HG02852 (cell line): ENCODE data around the gene FLAD1.

Experiments used
- ATAC-seq: cut with Tn5 transposase; IDR thresholded peaks from one replicate; pipeline ENCODE4 v1.9.1; 2021; ENCODE audit warnings: mild to moderate bottlenecking, moderate library complexity; ENCODE audit not compliant: unreplicated experiment

Gene FLAD1

GRCh38 chr1:155014709-155015508 lies 31.8 kb downstream of the FLAD1 start:
- ATAC-seq: no peak

GRCh38 chr1:155015527-155016230 lies 32.5 kb downstream of the FLAD1 start:
- ATAC-seq: no peak

DNA sequence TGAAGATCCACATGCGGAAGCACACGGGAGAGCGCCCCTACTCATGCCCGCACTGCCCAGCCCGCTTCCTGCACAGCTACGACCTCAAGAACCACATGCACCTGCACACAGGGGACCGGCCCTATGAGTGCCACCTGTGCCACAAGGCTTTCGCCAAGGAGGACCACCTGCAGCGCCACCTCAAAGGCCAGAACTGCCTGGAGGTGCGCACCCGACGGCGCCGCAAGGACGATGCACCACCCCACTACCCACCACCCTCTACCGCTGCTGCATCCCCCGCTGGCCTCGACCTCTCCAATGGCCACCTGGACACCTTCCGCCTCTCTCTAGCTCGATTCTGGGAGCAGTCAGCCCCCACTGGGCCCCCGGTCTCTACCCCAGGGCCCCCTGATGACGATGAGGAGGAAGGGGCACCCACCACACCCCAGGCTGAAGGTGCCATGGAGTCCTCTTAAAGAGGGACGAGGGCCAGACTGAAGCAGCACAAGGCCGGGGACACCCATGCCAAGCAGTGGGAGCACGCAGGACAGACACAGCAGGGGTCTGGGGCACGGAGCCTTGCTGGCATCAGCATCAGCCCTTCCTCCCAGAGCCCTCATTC lies 33.2 kb downstream of the FLAD1 start:
- no peak for ATAC-seq

- peak; percentile 70 for ATAC-seq
Measured at GRCh38 chr1:155017041-155017945, 34.1 kb downstream of the FLAD1 start.

GRCh38 chr1:155017946-155018316 lies 34.8 kb downstream of the FLAD1 start:
- peak; percentile 20 for ATAC-seq

DNA sequence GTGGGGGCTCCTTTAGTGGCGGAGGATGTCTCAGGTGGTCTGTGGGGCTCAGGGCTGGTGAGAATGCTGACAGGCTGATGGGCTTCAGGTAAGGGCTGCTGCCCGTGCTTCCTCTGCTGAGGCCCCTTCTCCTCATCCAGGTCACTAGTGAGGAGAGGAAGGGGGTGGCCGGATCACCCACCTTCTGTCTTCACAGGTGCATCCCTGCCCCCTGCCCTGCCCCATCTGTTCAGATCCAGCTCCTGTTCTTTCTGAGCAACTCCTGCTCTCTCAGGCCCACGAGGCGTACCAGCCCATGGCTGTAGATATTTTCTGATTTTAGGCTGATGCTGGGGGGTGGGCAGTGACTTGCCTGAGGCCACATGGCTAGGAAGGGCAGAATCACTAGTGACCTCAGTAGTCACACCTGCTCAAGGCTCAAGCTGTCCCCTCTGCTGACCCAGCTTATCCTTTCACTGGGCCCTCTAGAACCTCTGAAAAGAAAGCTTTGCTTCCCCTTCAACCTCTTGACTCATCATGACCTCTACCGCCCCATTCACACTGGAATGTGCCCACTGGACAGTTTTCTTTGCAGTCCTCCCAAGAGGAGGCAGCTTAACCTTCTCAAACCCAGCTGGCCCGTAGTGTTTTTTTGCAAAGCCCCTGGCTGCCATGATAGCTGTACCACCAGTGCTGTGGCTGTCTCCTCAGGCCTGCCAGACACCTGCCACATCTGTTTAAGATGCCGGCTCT lies 35.6 kb downstream of the FLAD1 start:
- ATAC-seq: no peak

DNA sequence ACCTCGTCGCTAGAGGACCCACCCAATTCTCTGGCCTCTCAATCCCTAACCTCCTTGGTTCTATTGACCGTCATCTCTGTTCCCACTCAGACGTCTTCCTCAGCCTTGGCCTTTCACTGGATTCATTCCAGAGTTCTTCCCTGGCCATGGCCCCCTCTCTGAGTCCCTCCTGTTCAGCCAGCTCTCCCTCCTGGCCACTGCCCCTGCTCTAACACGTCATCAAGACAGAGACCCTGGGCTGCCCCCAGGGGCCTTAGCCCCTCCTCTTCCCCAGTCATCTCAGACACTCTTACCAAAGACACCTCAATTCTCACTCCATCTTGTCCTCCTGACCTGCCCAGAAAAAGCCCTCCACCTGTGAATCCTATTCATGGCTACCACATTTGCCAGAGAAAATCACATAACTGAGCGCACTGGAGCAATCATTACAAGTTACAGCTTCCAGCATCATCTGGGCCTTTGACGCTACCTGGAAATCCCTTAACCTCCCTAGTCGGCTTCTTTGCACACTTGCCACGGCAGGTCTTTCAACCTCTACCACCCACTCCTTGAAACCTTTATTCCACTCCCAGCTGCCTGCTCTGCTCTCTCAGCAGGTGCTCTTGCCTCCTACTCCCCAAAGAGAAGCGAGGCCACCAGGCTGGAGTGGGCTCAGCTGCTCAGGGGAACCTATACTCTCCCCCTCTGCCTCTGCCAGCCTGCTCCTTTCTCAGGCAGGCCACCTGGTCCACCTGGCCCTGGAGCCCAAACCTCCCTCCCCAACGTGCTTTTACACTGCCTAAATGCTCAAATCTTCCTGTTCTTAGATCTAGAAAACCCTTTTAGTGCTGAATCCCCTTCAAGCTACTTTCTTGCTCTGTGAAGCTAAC lies 36.5 kb downstream of the FLAD1 start:
- ATAC-seq: no peak

DNA sequence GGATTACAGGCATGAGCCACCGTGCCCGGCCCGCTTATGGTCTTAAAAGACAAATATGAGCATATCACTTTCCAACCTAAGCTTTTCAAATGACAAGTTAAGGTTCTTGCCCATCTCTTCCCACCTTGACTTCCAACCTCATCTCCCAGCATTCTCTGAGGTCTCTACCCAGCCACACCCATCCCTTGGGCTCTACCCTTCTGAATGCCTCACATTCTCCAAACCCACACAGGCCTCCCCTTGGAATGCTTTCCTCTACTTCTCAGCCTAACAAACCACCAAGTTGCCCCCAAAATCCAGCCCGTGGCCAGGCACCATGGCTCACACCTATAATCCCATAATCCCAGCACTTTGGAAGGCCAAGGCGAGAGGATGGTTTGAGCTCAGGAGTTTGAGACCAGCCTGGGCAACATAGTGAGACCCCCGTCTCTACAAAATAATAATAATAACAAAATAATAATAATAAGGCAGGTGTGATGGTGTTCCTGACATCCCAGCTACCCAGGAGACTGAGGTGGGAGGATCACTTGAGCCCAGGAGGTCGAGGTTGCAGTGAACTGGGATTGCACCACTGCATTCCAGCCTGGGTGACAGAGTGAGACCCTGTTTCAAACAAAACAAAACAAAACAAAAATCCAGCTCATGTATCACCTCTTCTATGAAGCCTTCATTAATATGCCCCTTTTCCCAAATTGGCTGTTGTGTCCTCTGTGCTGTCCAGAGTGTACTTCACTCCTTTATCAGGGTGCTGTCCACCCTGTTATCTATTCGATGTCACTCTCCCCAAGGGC lies 39.2 kb downstream of the FLAD1 start:
- no peak for ATAC-seq

- ATAC-seq: no peak
Measured at GRCh38 chr1:155022927-155023236, 39.7 kb downstream of the FLAD1 start.

GRCh38 chr1:155023627-155024026 lies 40.5 kb downstream of the FLAD1 start:
- ATAC-seq: no peak

DNA sequence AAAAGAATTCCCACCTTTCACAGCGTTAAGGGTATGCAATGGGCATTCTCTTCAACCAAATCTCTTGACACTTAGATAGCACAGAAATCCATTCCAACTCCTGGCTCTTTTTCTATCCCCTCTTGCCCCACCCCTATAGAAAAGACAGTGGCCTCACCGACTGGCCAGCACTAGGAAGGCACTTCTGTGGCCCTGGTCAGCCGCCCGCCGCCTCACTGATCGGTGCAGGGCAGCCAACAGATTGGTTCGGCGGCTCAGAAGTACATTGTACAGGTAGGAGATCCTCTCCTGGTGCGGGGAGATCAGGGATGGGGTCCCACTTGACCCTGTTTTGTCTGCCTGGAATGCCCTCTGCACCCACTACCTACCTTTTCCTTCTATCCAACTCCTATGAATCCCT lies 41.2 kb downstream of the FLAD1 start:
- ATAC-seq: no peak

DNA sequence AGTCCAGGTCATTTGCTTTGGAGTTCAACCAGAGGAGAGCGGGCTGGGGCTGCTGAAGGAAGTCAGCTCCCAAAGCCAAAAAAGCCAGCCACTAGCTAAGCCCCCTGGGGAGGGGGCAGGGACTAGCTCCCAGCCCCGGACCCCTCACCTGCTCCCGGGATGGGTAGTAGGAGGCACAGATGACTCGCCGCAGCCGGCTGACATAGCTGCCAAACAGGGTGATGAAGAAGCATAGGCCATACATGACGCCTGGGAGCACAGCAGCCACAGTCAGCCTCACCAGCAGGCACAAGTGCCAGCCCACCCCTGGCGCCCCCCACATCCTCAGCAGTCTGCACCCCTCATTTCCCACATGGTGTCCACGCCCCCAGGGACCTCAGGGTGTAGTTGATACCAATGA lies 43.0 kb downstream of the FLAD1 start:
- ATAC-seq: no peak

DNA sequence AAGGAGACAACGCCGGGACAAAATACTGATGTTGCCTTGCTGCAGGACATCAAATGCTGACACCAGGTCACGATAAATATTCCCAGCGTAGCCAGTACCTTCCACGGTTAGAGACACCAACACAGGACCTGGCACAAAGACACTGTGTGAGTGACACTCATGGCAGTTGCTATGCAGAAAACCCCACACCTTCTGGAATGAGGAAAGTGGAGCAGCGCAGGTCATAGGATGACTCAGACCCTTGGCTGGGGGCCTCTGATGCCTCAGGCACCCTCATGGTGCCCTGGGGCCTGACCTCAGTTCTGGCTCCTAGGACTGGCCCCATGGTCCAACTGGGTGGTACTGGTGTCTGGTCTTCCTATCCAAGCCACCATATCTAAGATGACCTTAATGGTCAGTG lies 43.4 kb downstream of the FLAD1 start:
- ATAC-seq: no peak

GRCh38 chr1:155029513-155030242 lies 46.5 kb downstream of the FLAD1 start:
- ATAC-seq: no peak

- no peak for ATAC-seq
Measured at GRCh38 chr1:155030243-155030795, 47.2 kb downstream of the FLAD1 start.

DNA sequence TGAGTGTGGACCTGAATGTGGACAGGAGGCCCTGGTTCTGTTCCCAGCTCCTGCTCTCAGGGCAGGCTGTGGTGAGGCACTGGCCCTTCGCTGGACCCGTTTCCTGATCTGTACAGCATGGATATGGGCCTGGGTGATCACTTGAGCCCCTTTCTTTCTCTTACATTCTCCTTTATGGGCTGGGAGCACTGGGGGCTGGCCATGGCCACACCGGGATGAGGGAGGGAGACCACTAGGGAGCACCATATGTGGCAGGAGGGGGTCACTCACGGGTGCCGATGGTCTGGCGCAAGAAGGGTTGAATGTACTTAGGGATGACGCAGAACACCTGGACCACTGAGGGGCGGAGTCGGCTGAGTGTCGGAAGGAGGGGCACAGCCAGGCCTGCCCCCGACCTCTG lies 47.8 kb downstream of the FLAD1 start:
- no peak for ATAC-seq

GRCh38 chr1:155032886-155033285 lies 49.7 kb downstream of the FLAD1 start:
- no peak for ATAC-seq

DNA sequence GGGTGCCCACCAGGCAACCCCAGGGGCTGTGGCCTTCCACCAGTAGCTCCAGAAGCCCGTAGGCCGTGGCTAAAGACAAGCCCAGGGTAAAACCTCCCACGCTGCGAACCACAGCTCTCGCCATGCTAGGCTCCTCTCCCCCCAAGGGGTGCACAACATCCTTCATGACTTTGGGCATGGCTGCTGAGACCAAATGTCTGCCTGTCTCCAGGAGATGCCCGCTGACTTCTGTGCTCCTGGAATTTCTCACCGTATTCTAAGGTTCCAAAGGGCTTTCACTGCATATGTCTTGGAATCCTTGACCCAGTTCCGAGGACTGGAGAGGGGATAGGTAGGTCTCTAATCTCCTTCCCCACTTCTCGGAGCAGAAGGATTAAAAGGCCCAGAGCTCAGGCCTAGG lies 50.4 kb downstream of the FLAD1 start, which contains the start of the genes DCST1 and DCST2:
TSS of gene DCST1 (plus strand) at position 301 of the 400 bp plus-strand sequence. CDS start 213 bp downstream, outside the sequence.
TSS of gene DCST2 (minus strand) at position 258 of the 400 bp plus-strand sequence. CDS start at position 178, 80 bp downstream.
- no peak for ATAC-seq
